ENCODE results near the gene B9D1. TPM values are rescaled to one million over a fixed set of nuclear protein-coding genes. Genes with fewer than 3 reads are reported as not detected.

The B9D1 gene
- total RNA-seq, 4 donors from 2014 or later = 6.5 to 16.4 (median 14.5) TPM

DNA sequence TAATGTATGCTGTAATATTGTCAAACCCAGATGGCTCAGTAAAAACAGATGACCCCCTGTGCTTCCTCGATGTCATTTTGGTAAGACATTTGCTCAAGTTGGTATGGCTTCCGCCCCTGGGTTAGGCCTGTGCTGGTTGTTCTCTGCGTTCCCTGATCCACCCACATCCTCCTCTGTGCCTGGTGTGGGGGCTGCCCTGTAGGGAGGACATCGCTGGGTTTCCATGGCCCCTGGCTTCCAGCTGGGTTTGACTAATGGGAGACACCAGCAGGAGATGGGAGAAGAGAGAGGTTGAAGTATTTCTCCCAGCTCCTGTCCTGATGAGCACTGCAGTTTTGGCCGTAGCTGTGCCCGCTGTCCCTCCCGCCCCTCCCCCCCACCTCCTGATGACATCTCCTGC is 28.9 kb upstream of the B9D1 start:
- intact Hi-C loops (cut with DNase I; ENCODE audit: low total_unique reads) = no loop called here
- peaks cover 5 to 22% of the 10 kb centered on the region in 2 donors for H3K4me1 ChIP-seq
- DNase-seq = no peak

DNA sequence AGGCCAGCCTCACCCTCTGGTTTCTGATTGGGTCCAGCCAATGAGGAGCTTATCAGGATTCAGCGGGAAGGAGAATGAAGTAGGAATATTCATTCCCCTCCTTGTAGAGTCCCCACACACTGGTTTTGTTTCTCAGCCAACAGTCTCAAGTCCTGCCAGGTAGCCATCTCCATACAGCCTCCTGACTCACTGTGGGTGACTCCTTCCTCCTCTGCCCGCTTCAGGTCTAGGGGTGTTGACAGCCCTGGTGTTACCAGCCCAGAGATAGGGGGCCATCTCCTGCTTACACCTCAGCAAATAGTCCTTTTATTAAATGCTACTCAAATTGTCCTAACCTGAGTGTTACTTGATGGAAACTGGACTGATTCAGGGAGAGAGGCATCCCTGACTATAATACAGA is 28.4 kb upstream of the B9D1 start:
- no peaks in the 10 kb centered on the region for H3K36me3 ChIP-seq
- ATAC-seq (no peak), DNase-seq (no peak)
- H3K4me3 ChIP-seq = no peak overlapping the region
- no peak for TF ChIP-seq POLR2A (IDR thresholded peaks at IDR 0.05)
- TF ChIP-seq, protein P1, sequence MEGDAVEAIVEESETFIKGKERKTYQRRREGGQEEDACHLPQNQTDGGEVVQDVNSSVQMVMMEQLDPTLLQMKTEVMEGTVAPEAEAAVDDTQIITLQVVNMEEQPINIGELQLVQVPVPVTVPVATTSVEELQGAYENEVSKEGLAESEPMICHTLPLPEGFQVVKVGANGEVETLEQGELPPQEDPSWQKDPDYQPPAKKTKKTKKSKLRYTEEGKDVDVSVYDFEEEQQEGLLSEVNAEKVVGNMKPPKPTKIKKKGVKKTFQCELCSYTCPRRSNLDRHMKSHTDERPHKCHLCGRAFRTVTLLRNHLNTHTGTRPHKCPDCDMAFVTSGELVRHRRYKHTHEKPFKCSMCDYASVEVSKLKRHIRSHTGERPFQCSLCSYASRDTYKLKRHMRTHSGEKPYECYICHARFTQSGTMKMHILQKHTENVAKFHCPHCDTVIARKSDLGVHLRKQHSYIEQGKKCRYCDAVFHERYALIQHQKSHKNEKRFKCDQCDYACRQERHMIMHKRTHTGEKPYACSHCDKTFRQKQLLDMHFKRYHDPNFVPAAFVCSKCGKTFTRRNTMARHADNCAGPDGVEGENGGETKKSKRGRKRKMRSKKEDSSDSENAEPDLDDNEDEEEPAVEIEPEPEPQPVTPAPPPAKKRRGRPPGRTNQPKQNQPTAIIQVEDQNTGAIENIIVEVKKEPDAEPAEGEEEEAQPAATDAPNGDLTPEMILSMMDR (IDR thresholded peaks at IDR 0.05 in 4 of 5, conservative IDR thresholded peaks at IDR 0.05 in 1 of 5) = no peak
- peaks cover 10 to 27% of the 10 kb centered on the region in 2 donors for H3K4me1 ChIP-seq
- H3K9me3 ChIP-seq = no peaks in the 10 kb centered on the region
- no peak overlapping the region for H3K27ac ChIP-seq
- no peaks in the 10 kb centered on the region for H3K27me3 ChIP-seq
- in situ Hi-C loops (cut with MboI; ENCODE audit: low sequenced_read_pairs in 4 of 4) = no loop called here
- intact Hi-C loops (cut with DNase I; ENCODE audit: low total_unique reads) = no loop called here

More for the DNA sequence above, 28.9 kb upstream of the B9D1 start:
- ATAC-seq = no peak
- Histone ChIP-seq H3K27me3 (no peaks in the 10 kb centered on the region), H3K36me3 (no peaks in the 10 kb centered on the region), H3K27ac (no peak overlapping the region), H3K4me3 (no peak overlapping the region), H3K9me3 (no peaks in the 10 kb centered on the region)
- TF ChIP-seq, protein P1 (IDR thresholded peaks at IDR 0.05 in 4 of 5, conservative IDR thresholded peaks at IDR 0.05 in 1 of 5) = no peak
- TF ChIP-seq POLR2A (IDR thresholded peaks at IDR 0.05) = no peak
- in situ Hi-C loops (cut with MboI; ENCODE audit: low sequenced_read_pairs in 4 of 4) = no loop called here

DNA sequence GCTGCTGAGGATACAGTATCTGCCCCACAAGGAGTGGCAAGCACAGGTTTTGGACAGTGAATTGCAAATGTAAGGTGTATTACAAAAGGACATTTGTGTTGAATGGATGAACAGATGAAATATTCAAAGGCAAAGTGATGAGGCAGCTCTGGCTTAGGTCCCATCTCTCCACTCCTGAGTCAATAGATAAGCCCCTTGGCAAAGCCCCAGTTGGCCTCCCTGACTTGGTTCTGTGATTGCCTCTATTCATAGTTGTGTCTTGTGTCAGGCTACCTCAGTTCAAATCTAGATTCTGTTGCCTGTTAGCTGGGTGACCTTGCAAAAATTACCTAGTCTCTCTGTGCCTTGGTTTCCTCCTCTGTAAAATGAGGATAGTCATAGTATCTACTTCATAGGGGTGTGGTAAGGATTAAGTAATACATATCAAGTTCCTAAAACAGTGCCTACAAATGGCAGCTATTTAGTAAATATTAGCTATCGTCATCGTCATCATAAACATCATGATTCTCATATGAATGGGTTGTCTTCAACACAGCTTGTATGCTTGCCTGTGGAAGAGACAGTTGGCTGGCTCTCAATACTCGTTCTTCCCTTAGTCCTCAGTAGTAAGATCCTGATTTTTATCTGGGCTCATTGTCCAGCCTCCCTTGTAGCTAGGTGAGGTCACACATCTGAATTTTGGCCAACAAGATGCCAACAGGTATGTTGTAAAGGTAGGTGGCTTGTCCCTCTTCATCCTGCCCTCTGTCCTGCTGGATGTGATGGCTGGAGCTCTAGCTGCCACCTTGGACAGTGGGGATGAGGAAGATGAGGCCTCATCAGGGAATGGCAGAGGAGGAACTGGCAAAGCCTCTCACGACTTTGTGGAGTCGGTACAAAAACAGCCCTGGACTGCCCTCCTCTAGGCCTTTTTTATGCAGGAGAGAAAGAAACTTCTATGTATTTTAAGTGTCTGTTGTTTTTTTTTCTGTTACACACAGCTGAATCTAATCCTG is 26.6 kb upstream of the B9D1 start:
- H3K9me3 ChIP-seq = no peaks in the 10 kb centered on the region
- H3K36me3 ChIP-seq = no peaks in the 10 kb centered on the region
- no peak for ATAC-seq
- DNase-seq = no peak
- intact Hi-C loops (cut with DNase I; ENCODE audit: low total_unique reads) (no loop called here), in situ Hi-C loops (cut with MboI; ENCODE audit: low sequenced_read_pairs in 4 of 4) (no loop called here)
- peaks cover 22 to 41% of the 10 kb centered on the region in 2 donors for H3K4me1 ChIP-seq
- H3K4me3 ChIP-seq = no peak overlapping the region
- peak overlapping the region in 2 of 4 donors; percentile 60 to 74 for H3K27ac ChIP-seq
- H3K27me3 ChIP-seq = no peaks in the 10 kb centered on the region
- TF ChIP-seq, protein P1 (IDR thresholded peaks at IDR 0.05 in 4 of 5, conservative IDR thresholded peaks at IDR 0.05 in 1 of 5) = no peak
- no peak for TF ChIP-seq POLR2A (IDR thresholded peaks at IDR 0.05)

DNA sequence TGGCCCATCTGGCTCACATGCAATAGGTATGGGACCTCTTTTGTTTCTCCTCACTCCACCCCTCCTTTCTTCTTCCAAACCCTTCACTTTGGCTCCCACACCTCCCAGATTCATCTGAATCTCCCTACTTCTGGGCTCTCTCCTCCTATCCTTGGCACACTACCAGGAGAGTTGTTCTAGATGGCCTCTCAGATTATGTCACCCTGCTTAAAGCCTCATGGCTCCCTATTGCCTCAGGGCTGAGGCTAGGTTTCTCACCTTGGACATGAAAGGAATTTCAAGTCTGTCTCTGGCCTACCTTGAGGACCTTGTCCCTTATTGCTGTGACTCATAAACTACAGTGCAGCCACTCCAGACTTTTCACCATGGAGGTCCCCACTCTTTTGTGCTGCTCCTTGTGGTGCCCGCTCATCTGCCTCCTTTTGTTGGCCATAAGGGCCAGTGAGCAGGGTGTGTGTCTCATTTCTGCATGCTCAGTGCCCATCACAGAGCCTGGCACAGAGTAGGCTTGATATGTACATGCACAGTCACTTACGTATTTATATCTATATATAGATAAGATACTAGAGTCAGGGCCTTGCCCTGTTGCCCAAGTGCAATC is 25.5 kb upstream of the B9D1 start:
- no peak overlapping the region for H3K4me3 ChIP-seq
- in situ Hi-C loops (cut with MboI; ENCODE audit: low sequenced_read_pairs in 4 of 4) = no loop called here
- no peaks in the 10 kb centered on the region for H3K9me3 ChIP-seq
- intact Hi-C loops (cut with DNase I; ENCODE audit: low total_unique reads) = no loop called here
- ATAC-seq (peak; percentile 31 to 32), DNase-seq (no peak)
- H3K27me3 ChIP-seq = no peaks in the 10 kb centered on the region
- peaks cover 22 to 44% of the 10 kb centered on the region in 2 donors for H3K4me1 ChIP-seq
- TF ChIP-seq, protein P1 (IDR thresholded peaks at IDR 0.05 in 4 of 5, conservative IDR thresholded peaks at IDR 0.05 in 1 of 5) = no peak
- no peak for TF ChIP-seq POLR2A (IDR thresholded peaks at IDR 0.05)
- peak overlapping the region; percentile 60 to 81 (median 76) for H3K27ac ChIP-seq
- peaks cover 0 to 10% of the 10 kb centered on the region in 2 donors for H3K36me3 ChIP-seq
